Immature natural killer cell (primary cell): ENCODE data around the gene NTNG1. TPM values are rescaled to one million over a fixed set of nuclear protein-coding genes. Genes with fewer than 3 reads are reported as not detected.
"Not testable (repeated sequence)": the region's sequence is repeated elsewhere in the genome, so short reads cannot be mapped to it uniquely, and the experiment has no call there.

Experiments used
- DNase-seq, 3 donors: peaks; one replicate each; pipeline ENCODE4 v3.0.0; 2022; ENCODE audit warnings: mixed read lengths in 1 of 3
- H3K27ac Mint-ChIP-seq, 6 donors: one replicate each; pipeline ENCODE4 v1.8.0; 2020; ENCODE audit warnings: mixed read lengths in 6 of 6, mild to moderate bottlenecking in 5 of 6, inconsistent platforms in 4 of 6, moderate library complexity in 3 of 6
- H3K27me3 Mint-ChIP-seq, 3 donors: one replicate each; pipeline ENCODE4 v1.8.0; 2020 to 2021; ENCODE audit warnings: low read depth in 3 of 3, mild to moderate bottlenecking in 3 of 3, mixed read lengths in 3 of 3, moderate library complexity in 3 of 3, inconsistent platforms in 1 of 3
- H3K36me3 Mint-ChIP-seq, 3 donors: one replicate each; pipeline ENCODE4 v1.8.0; 2020; ENCODE audit warnings: mixed read lengths in 3 of 3, inconsistent platforms in 2 of 3, mild to moderate bottlenecking in 2 of 3
- H3K4me1 Mint-ChIP-seq, 2 donors: one replicate each; pipeline ENCODE4 v1.8.0; 2020; ENCODE audit warnings: inconsistent platforms in 2 of 2, mild to moderate bottlenecking in 2 of 2, mixed read lengths in 2 of 2, moderate library complexity in 1 of 2
- H3K4me3 Mint-ChIP-seq, 5 donors: one replicate each; pipeline ENCODE4 v1.8.0; 2020; ENCODE audit warnings: mild to moderate bottlenecking in 5 of 5, mixed read lengths in 5 of 5, inconsistent platforms in 3 of 5, moderate library complexity in 3 of 5
- H3K9me3 Mint-ChIP-seq, 6 donors: one replicate each; pipeline ENCODE4 v1.8.0; 2020; ENCODE audit warnings: mild to moderate bottlenecking in 6 of 6, mixed read lengths in 6 of 6, inconsistent platforms in 4 of 6, moderate library complexity in 3 of 6
- polyA plus RNA-seq, 3 donors: library from polyadenylated mRNA; unstranded; fragments of 300-500 nt; fragmentation: Illumina TruSeq; gene quantifications; one replicate each; pipeline ENCODE4 v1.2.3, GENCODE V29; 2021

NTNG1 gene
- polyA plus RNA-seq, 3 donors from 2014 or later, result not detected

DNA sequence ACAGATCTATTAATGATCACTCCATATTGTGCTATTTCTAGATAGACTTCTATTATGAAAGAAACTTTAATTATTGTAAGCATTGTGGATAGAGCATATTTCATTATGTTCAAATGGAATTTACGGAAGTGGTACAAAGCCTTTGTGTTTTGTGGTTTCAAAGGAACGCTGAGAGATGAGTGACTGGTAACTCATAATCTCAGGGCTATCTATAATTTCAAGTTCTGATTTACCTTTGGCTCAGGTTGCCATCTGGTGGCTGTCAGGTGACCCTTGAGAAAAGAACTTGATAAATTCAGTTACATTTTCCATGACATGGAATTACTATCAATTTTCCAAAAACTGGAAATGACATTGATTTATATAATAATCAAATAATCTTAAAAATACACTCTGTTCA is 12.2 kb downstream of the NTNG1 start:
- no peaks in the 10 kb centered on the region for H3K9me3 Mint-ChIP-seq
- H3K27ac Mint-ChIP-seq, result no peak overlapping the region
- peaks cover 0 to 4% (median 0%) of the 10 kb centered on the region in 3 donors for H3K27me3 Mint-ChIP-seq
- no peaks in the 10 kb centered on the region for H3K4me1 Mint-ChIP-seq
- H3K4me3 Mint-ChIP-seq, result no peak overlapping the region
- no peaks in the 10 kb centered on the region for H3K36me3 Mint-ChIP-seq
- no peak for DNase-seq

GRCh38 chr1:107158496-107158895 is 17.7 kb downstream of the NTNG1 start:
- no peaks in the 10 kb centered on the region for H3K4me1 Mint-ChIP-seq

DNA sequence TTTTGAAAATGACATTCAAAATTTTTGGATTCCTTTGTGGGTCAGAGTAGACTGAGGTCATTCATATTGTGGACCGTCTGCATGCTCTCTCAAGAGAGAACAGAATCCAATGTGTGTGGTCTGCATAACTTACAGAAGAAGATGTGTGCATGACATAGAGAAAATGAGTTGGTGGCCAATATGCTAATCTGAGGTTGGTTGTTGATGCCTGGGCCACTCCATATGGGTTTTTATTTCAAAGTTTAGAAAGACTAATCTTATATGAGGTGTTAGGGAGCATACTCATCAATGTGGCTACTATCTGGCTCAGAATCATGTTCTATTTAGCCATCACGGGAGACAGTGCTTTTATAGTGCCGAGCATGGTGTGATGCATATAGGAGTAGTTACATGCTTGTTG is 18.2 kb downstream of the NTNG1 start:
- Mint-ChIP-seq H3K36me3 (no peaks in the 10 kb centered on the region), H3K4me1 (no peaks in the 10 kb centered on the region), H3K9me3 (peaks cover 0 to 2% (median 0%) of the 10 kb centered on the region in 6 donors), H3K4me3 (no peak overlapping the region), H3K27ac (no peak overlapping the region), H3K27me3 (peaks cover 0 to 2% (median 0%) of the 10 kb centered on the region in 3 donors)
- no peak for DNase-seq

More at GRCh38 chr1:107158496-107158895, 17.7 kb downstream of the NTNG1 start:
- peaks cover 0 to 2% (median 0%) of the 10 kb centered on the region in 6 donors for H3K9me3 Mint-ChIP-seq
- DNase-seq, result no peak
- no peaks in the 10 kb centered on the region for H3K36me3 Mint-ChIP-seq
- H3K4me3 Mint-ChIP-seq, result no peak overlapping the region
- H3K27ac Mint-ChIP-seq, result no peak overlapping the region
- peaks cover 0 to 2% (median 0%) of the 10 kb centered on the region in 3 donors for H3K27me3 Mint-ChIP-seq

GRCh38 chr1:107162745-107163144 is 21.9 kb downstream of the NTNG1 start:
- Mint-ChIP-seq H3K36me3 (no peaks in the 10 kb centered on the region), H3K9me3 (peaks cover 0 to 5% (median 0%) of the 10 kb centered on the region in 6 donors), H3K27ac (no peak overlapping the region), H3K4me3 (no peak overlapping the region), H3K4me1 (no peaks in the 10 kb centered on the region), H3K27me3 (peaks cover 0 to 6% (median 0%) of the 10 kb centered on the region in 3 donors)
- DNase-seq, result no peak

DNA sequence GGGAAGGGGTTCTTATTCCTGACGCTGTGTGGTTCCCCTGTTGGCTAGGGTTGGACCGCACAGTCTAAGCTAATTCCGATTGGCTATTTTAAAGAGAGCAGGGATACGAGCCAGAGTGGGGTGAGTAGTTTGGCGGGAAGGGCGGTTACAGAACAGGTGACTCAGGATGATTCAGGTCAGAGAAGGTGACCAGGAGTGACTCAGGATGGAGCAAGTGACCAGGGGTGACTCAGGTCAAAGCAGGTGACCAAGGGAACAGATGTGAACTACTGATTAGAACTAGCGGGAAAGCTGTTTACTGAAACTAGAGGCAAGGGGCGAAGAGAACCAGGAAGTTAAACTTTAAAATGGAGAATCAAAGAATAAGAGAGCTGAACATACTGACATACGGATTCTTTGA is 24.1 kb downstream of the NTNG1 start:
- not testable (repeated sequence) for H3K36me3 Mint-ChIP-seq, DNase-seq, H3K4me1 Mint-ChIP-seq, H3K9me3 Mint-ChIP-seq, H3K27me3 Mint-ChIP-seq, H3K27ac Mint-ChIP-seq
- H3K4me3 Mint-ChIP-seq, result peak overlapping the region in 1 of 5 donors; percentile 7

GRCh38 chr1:107169615-107170014 is 28.8 kb downstream of the NTNG1 start:
- Mint-ChIP-seq H3K27ac (no peak overlapping the region), H3K4me3 (no peak overlapping the region), H3K9me3 (peaks cover 0 to 6% (median 3%) of the 10 kb centered on the region in 6 donors)

DNA sequence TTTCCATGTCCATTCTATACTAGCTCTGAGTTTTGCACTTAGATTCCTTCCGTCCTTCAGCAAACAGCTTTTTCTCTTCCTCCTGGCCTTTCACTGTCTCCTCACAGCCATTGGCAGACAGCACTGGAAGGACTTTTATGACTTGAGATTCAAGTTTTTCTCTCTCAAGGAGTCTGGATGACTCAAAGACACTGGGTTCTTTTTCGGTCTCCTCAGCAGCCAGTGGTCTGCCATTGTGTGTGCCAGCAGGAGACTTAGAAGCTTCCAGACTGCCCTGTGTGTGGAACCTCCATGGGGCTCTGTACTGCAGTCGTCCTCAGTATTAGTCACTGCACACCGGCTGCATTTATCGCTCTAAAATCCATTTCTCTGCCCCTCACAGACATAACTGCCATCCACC is 30.5 kb downstream of the NTNG1 start:
- Mint-ChIP-seq H3K4me3 (no peak overlapping the region), H3K27ac (no peak overlapping the region), H3K4me1 (no peaks in the 10 kb centered on the region), H3K27me3 (no peaks in the 10 kb centered on the region), H3K9me3 (peaks cover 0 to 6% (median 1%) of the 10 kb centered on the region in 6 donors), H3K36me3 (no peaks in the 10 kb centered on the region)
- DNase-seq, result no peak

More at GRCh38 chr1:107169615-107170014, 28.8 kb downstream of the NTNG1 start:
- no peak for DNase-seq
- H3K36me3 Mint-ChIP-seq, result no peaks in the 10 kb centered on the region
- peaks cover 0 to 4% (median 0%) of the 10 kb centered on the region in 3 donors for H3K27me3 Mint-ChIP-seq
- no peaks in the 10 kb centered on the region for H3K4me1 Mint-ChIP-seq

DNA sequence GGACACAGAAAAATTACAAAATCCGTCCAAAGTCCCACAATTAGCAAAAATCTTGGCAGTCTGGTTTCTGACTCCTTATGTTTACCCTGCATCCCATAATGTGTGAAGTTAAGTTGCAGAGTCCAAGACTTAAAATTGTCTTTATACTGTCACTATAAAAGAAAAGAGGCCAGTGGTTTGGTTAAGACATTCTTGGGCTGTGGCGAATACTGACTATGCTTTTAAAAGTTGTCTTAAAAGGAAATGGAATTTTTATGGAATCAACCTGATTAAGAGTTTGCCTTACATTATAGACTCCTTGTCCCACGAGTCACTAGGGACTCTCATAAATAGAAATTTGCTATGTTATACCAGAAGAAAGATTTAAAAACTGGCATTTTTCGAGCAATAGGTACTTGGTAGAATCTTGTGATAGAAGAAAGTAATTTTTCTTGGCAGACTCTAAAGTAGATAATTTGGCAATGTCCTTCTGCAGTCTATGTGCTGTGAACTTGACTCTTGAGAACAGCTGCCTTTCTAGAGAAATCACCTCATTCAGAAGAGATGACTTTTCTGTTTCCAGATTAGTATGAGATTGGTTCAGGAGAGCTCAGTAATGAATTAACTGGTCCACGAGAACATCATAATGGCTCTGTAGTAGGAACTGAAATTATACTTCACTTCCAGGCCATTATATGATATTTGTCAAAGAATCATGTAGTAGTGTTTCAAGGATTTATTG is 31.8 kb downstream of the NTNG1 start:
- DNase-seq, result no peak
- peaks cover 0 to 9% (median 1%) of the 10 kb centered on the region in 6 donors for H3K9me3 Mint-ChIP-seq
- H3K36me3 Mint-ChIP-seq, result no peaks in the 10 kb centered on the region
- H3K4me1 Mint-ChIP-seq, result no peaks in the 10 kb centered on the region
- no peak overlapping the region for H3K27ac Mint-ChIP-seq
- H3K4me3 Mint-ChIP-seq, result no peak overlapping the region
- peaks cover 0 to 2% (median 0%) of the 10 kb centered on the region in 3 donors for H3K27me3 Mint-ChIP-seq

DNA sequence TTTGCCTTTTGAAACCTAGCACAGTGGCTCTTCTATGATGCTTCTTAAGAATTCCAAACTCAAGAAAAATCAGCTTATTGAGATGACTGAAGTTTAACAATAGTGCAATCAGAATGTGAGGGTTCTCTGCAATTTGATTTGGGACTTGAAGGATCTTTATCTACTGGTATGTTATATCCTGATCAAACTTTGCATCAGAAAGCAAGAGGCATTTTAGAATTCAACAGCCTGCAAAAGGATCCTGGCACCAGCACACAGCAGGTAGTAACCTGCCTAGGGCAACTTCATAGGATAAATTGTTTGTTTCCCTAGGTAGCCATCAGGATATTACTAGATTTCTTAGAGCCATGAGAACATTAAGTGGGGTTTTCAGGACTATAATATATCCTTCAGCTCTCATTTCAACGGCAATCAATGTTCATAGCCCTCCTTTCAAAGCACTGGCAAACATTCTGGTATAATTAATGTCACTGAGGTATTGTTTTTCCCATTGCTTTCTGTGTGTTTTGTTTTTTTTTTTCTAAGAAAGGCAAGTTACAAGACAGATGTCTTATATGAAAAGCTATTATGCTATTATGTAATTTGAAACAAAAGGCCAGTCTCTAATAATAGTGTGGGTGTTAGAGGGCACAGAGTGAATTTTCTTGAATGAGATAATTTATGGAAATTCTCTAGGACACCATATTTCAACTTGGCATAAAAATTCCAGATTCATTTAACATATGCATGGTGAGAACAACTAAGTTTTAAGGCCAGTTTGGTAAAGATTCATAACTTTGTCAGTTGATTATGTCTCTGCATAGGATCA is 34.5 kb downstream of the NTNG1 start:
- no peak for DNase-seq
- peaks cover 0 to 9% (median 1%) of the 10 kb centered on the region in 6 donors for H3K9me3 Mint-ChIP-seq
- H3K27me3 Mint-ChIP-seq, result peaks cover 0 to 2% (median 0%) of the 10 kb centered on the region in 3 donors
- H3K36me3 Mint-ChIP-seq, result no peaks in the 10 kb centered on the region
- no peak overlapping the region for H3K4me3 Mint-ChIP-seq
- no peak overlapping the region for H3K27ac Mint-ChIP-seq
- no peaks in the 10 kb centered on the region for H3K4me1 Mint-ChIP-seq

DNA sequence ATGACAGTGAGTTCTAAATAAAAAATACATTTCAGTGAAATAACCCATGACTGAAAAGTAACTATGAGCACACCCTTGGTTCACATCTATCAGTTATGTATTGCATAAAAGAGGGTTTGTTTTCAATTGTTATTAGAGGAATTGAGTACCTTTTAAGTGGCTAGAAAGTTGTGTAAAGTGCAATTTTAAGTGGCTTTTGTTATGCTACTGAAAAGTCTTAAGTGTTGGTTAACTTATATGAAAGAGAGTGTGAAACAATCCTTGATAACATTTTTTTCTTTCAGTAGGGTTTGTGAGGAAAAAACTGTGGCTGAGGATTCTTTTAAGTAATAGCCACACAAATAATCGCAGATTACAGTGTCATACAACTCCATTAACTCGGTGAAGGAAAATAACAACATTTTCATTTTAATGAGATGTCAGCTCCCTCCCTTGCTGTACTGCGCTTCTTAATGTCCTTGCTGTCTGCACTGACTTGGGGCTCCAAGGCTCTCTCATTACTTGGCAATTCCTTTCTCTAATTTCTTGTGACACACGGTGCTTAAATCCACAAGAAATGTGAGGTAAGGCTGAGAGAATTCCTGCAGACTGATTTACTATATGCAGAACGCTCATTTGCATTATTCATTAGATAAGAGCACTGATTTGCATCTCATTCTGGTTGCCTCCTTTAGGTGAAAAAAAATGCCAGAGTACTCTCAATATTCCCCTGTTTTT is 40.6 kb downstream of the NTNG1 start:
- H3K4me1 Mint-ChIP-seq, result no peaks in the 10 kb centered on the region
- no peak overlapping the region for H3K27ac Mint-ChIP-seq
- DNase-seq, result no peak
- no peaks in the 10 kb centered on the region for H3K36me3 Mint-ChIP-seq
- H3K27me3 Mint-ChIP-seq, result peaks cover 0 to 6% (median 2%) of the 10 kb centered on the region in 3 donors
- no peak overlapping the region for H3K4me3 Mint-ChIP-seq
- H3K9me3 Mint-ChIP-seq, result peaks cover 0 to 15% (median 0%) of the 10 kb centered on the region in 6 donors

DNA sequence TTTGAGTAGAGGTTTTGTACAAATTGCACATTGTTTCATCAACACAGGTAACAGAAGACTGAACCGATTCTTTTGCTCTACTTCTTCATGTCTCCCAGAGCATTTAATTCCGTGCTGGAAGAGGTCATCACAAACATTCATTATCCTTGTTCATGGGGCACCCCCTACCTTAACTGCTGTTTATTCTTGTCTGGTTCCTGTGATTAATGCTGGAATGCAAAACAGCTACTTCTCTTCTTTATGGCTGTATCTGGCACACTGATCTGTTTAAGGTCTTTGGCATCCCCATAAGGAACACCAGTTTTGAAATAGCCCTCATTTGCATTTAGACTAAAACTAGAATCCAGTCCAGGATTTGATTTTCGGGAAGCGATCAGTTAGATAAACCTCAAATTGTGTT is 42.2 kb downstream of the NTNG1 start:
- Mint-ChIP-seq H3K9me3 (peaks cover 0 to 13% (median 0%) of the 10 kb centered on the region in 6 donors), H3K4me1 (no peaks in the 10 kb centered on the region), H3K4me3 (no peak overlapping the region), H3K36me3 (no peaks in the 10 kb centered on the region), H3K27me3 (peaks cover 0 to 4% (median 2%) of the 10 kb centered on the region in 3 donors), H3K27ac (no peak overlapping the region)
- no peak for DNase-seq

GRCh38 chr1:107184888-107185287 is 44.0 kb downstream of the NTNG1 start:
- Mint-ChIP-seq H3K27me3 (peaks cover 0 to 4% (median 2%) of the 10 kb centered on the region in 3 donors), H3K9me3 (peaks cover 0 to 13% (median 0%) of the 10 kb centered on the region in 6 donors), H3K36me3 (no peaks in the 10 kb centered on the region), H3K27ac (no peak overlapping the region), H3K4me1 (no peaks in the 10 kb centered on the region), H3K4me3 (no peak overlapping the region)
- DNase-seq, result no peak

- Mint-ChIP-seq H3K36me3 (no peaks in the 10 kb centered on the region), H3K9me3 (peaks cover 0 to 13% (median 0%) of the 10 kb centered on the region in 6 donors), H3K27me3 (peaks cover 0 to 4% (median 2%) of the 10 kb centered on the region in 3 donors), H3K27ac (no peak overlapping the region), H3K4me1 (no peaks in the 10 kb centered on the region), H3K4me3 (no peak overlapping the region)
- DNase-seq, result no peak
Measured at GRCh38 chr1:107187399-107187798, 46.6 kb downstream of the NTNG1 start.
